ENCODE data around the gene ZNF677.
"Not testable (repeated sequence)": the region's sequence is repeated elsewhere in the genome, so short reads cannot be mapped to it uniquely, and the experiment has no call there.

Gene ZNF677

DNA sequence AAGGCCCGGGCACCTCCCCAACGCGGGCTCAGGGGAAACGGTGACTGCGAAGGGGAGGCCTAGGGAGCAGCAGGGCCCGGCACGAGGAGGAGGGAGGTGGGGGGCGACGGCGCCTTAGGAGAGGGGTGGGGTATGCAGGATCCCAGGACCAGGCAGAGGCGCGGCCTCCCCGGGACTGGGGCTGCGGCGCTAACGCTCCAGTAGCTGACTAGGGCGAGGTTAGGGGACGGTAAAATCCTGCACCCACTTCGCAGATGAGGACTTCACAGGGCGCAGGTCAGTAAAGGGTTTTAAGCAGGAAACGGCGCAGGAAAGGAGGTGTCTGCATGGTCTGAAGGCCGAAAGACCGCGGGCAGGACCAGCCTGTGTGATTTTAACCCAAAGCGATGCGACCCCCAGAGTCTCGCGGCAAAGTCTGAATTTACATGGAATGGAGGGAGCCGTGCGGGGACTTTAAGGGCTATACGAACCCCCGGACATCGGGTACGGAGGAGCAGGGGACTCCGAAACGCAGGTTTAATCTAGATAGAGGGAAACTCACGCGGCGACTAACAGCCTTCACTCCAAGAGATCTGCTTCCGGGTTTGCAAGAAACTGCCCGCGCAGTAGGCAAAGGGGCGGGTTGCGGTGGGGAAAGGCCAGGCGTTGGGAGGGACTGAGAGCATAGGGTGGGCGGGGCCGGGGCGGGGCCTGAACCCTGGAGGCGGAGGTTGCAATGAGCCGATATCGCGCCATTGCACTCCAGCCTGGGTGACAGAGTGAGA lies 61.7 kb downstream of the ZNF677 start, which contains the start of gene ZNF665:
Gene ZNF665, minus strand, starts transcription at position 588 of the 764 bp plus-strand sequence. CDS start 10,460 bp downstream, outside the sequence.
- DNase-seq = peak; percentile 87 to 89

DNA sequence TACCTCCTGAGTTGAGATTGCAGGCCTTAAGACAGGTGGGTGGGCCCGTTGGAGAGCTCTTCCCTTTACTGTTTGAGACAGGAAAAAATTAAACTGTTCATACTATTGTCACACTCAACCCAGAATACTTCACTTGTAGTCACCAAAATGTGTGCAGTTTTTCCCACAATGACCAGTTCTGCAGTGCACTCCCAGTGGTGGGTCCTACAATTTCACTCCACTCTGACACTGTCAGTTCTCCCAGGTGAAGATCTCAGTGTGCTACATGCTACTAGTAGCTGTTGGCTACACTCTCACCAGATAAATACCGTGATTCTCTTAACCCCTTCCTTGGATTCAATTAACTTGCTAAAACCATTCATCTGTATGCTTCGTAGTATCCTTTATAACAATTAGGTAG lies 64.4 kb downstream of the ZNF677 start:
- DNase-seq = no peak

DNA sequence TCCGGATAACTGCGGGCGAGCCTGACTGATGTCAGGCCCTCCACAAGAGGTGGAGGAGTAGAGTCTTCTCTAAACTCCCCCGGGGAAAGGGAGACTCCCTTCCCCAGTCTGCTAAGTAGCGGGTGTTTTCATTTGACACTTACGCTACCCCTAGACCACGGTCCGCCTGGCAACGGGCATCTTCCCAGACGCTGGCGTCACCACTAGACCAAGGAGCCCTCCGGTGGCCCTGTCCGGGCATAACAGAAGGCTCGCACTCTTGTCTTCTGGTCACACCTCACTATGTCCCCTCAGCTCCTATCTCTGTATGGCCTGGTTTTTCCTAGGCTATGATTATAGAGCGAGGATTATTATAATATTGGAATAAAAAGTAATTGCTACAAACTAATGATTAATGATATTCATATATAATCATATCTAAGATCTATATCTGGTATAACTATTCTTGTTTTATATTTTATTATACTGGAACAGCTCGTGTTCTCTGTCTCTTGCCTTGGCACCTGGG lies 64.9 kb downstream of the ZNF677 start:
- DNase-seq = not testable (repeated sequence)

Measured in CD4-positive, alpha-beta T cell treated with Interferon alpha-2 for 1 hour (primary cell).